ENCODE data around the gene EMILIN1.

EMILIN1 gene

GRCh38 chr2:27084297-27085061, 6.1 kb downstream of the EMILIN1 start:
- DNase-seq (ENCODE audit: low spot score), result no peak
- no peak for TF ChIP-seq CTCF (IDR thresholded peaks at IDR 0.05; ENCODE audit: extremely low read depth, insufficient read depth, missing control alignments)
- in situ Hi-C loops (cut with MboI; ENCODE audit: low pct_unique_long_range_greater_than_20kb, low sequenced_read_pairs, unreplicated experiment), result no loop called here

GRCh38 chr2:27085062-27085672, 6.8 kb downstream of the EMILIN1 start:
- TF ChIP-seq CTCF (IDR thresholded peaks at IDR 0.05; ENCODE audit: extremely low read depth, insufficient read depth, missing control alignments), result no peak
- in situ Hi-C loops (cut with MboI; ENCODE audit: low pct_unique_long_range_greater_than_20kb, low sequenced_read_pairs, unreplicated experiment), result no loop called here
- no peak for DNase-seq (ENCODE audit: low spot score)

- TF ChIP-seq CTCF (IDR thresholded peaks at IDR 0.05; ENCODE audit: extremely low read depth, insufficient read depth, missing control alignments), result peak; percentile 58
- peak; percentile 66 for DNase-seq (ENCODE audit: low spot score)
- in situ Hi-C loops (cut with MboI; ENCODE audit: low pct_unique_long_range_greater_than_20kb, low sequenced_read_pairs, unreplicated experiment), result no loop called here
These were observed 7.3 kb downstream of the EMILIN1 start for GRCh38 chr2:27085673-27086089.

GRCh38 chr2:27086090-27086723, 7.8 kb downstream of the EMILIN1 start:
- peak; percentile 100 for DNase-seq (ENCODE audit: low spot score)
- in situ Hi-C loops (cut with MboI; ENCODE audit: low pct_unique_long_range_greater_than_20kb, low sequenced_read_pairs, unreplicated experiment), result no loop called here
- peak; percentile 97 for TF ChIP-seq CTCF (IDR thresholded peaks at IDR 0.05; ENCODE audit: extremely low read depth, insufficient read depth, missing control alignments)

- in situ Hi-C loops (cut with MboI; ENCODE audit: low pct_unique_long_range_greater_than_20kb, low sequenced_read_pairs, unreplicated experiment), result no loop called here
- DNase-seq (ENCODE audit: low spot score), result peak; percentile 53
- TF ChIP-seq CTCF (IDR thresholded peaks at IDR 0.05; ENCODE audit: extremely low read depth, insufficient read depth, missing control alignments), result no peak
These were observed 8.5 kb downstream of the EMILIN1 start, which contains the start of gene KHK for GRCh38 chr2:27086724-27087593. TSS of gene KHK (plus strand) at chr2:27086772. CDS start at chr2:27087260, 488 bp downstream.
